HL-60 (cell line): ENCODE measurements around the gene ADD3.

ENCODE experiments used
- DNase-seq, 2 experiments: peaks; one replicate each; pipeline ENCODE4 v3.0.0-alpha.2; 2010 to 2020; ENCODE audit warnings: low read depth in 1 of 2, low spot score in 1 of 2
- H3K27ac ChIP-seq: fragments of 250-450 bp; sonication (Bioruptor Pico); replicated peaks from 2 replicates; pipeline ENCODE4 v1.5.1; 2020; ENCODE audit warnings: mild to moderate bottlenecking, moderate library complexity
- H3K27me3 ChIP-seq: fragments of 250-450 bp; sonication (Bioruptor Pico); 2 replicates; pipeline ENCODE4 v1.5.1; 2021; ENCODE audit warnings: mild to moderate bottlenecking, moderate library complexity; ENCODE audit not compliant: insufficient read depth, poor library complexity, severe bottlenecking
- H3K4me3 ChIP-seq: replicated peaks from 2 replicates; pipeline ENCODE4 v1.5.1; 2011; ENCODE audit warnings: mild to moderate bottlenecking, control low read depth, low read length; ENCODE audit not compliant: insufficient read depth
- CTCF ChIP-seq: IDR thresholded peaks from one replicate; pipeline ENCODE4 v1.5.1; 2011; ENCODE audit warnings: low read length, control low read depth, inconsistent platforms; ENCODE audit not compliant: insufficient read depth
- GABPA ChIP-seq: IDR thresholded peaks from 2 replicates; pipeline ENCODE4 v1.6.1; 2012; ENCODE audit warnings: low read depth
- POLR2AphosphoS5 ChIP-seq: IDR thresholded peaks from 2 replicates; pipeline ENCODE4 v1.6.1; 2012; ENCODE audit warnings: low read depth
- REST ChIP-seq: IDR thresholded peaks from 2 replicates; pipeline ENCODE4 v1.6.1; 2012; ENCODE audit warnings: low read depth; ENCODE audit not compliant: insufficient replicate concordance
- SPI1 ChIP-seq: IDR thresholded peaks from 2 replicates; pipeline ENCODE4 v1.6.1; 2012; ENCODE audit warnings: low read depth, mild to moderate bottlenecking, borderline replicate concordance

The ADD3 gene

GRCh38 chr10:110168601-110169481 lies 161.1 kb downstream of the ADD3 start:
- H3K27me3 ChIP-seq, result no peaks in the 10 kb centered on the region
- no peak for TF ChIP-seq SPI1
- TF ChIP-seq POLR2AphosphoS5, result no peak
- no peak for TF ChIP-seq REST
- no peak for TF ChIP-seq GABPA
- no peak for TF ChIP-seq CTCF
- DNase-seq, result no peak
- no peak overlapping the region for H3K4me3 ChIP-seq
- no peak overlapping the region for H3K27ac ChIP-seq

GRCh38 chr10:110169586-110169985 lies 161.8 kb downstream of the ADD3 start:
- H3K27me3 ChIP-seq, result no peaks in the 10 kb centered on the region
- DNase-seq, result no peak
- no peak overlapping the region for H3K4me3 ChIP-seq
- TF ChIP-seq POLR2AphosphoS5 (no peak), REST (no peak), SPI1 (no peak), CTCF (no peak), GABPA (no peak)
- no peak overlapping the region for H3K27ac ChIP-seq

GRCh38 chr10:110170142-110170971 lies 162.6 kb downstream of the ADD3 start:
- no peaks in the 10 kb centered on the region for H3K27me3 ChIP-seq
- TF ChIP-seq CTCF (no peak), POLR2AphosphoS5 (no peak), SPI1 (no peak; the same call in 1 of the 2 replicates), GABPA (no peak)
- DNase-seq, result peak in 1 of 2 experiments; percentile 25
- H3K4me3 ChIP-seq, result no peak overlapping the region
- no peak overlapping the region for H3K27ac ChIP-seq
